Measurements from ENCODE around the gene SMAP1.

SMAP1 gene

GRCh38 chr6:70667711-70668498 is at the start of gene SMAP1:
TSS of gene SMAP1 (plus strand) at chr6:70667883. CDS start at chr6:70668024, 141 bp downstream.
- peak; percentile 47 for DNase-seq (ENCODE audit: low read depth)

- DNase-seq (ENCODE audit: low read depth), result no peak
Measured at GRCh38 chr6:70620746-70621145, 46.9 kb upstream of the SMAP1 start.

- no peak for DNase-seq (ENCODE audit: low read depth)
Measured at GRCh38 chr6:70622461-70622860, 45.2 kb upstream of the SMAP1 start.

- no peak for DNase-seq (ENCODE audit: low read depth)
Measured at GRCh38 chr6:70625436-70625835, 42.2 kb upstream of the SMAP1 start.

GRCh38 chr6:70627500-70628254 is 40.0 kb upstream of the SMAP1 start:
- DNase-seq (ENCODE audit: low read depth), result no peak

- DNase-seq (ENCODE audit: low read depth), result no peak
Measured at GRCh38 chr6:70629929-70630328, 37.8 kb upstream of the SMAP1 start.

- no peak for DNase-seq (ENCODE audit: low read depth)
Measured at GRCh38 chr6:70633870-70634269, 33.8 kb upstream of the SMAP1 start.

- no peak for DNase-seq (ENCODE audit: low read depth)
Measured at GRCh38 chr6:70636596-70636995, 31.1 kb upstream of the SMAP1 start.

- no peak for DNase-seq (ENCODE audit: low read depth)
Measured at GRCh38 chr6:70638468-70638867, 29.2 kb upstream of the SMAP1 start.

- no peak for DNase-seq (ENCODE audit: low read depth)
Measured at GRCh38 chr6:70651326-70651905, 16.3 kb upstream of the SMAP1 start.

GRCh38 chr6:70652216-70652615 is 15.5 kb upstream of the SMAP1 start:
- DNase-seq (ENCODE audit: low read depth), result no peak

GRCh38 chr6:70657706-70658105 is 10.0 kb upstream of the SMAP1 start:
- no peak for DNase-seq (ENCODE audit: low read depth)

- DNase-seq (ENCODE audit: low read depth), result no peak
Measured at GRCh38 chr6:70663881-70664466, 3.7 kb upstream of the SMAP1 start.

- no peak for DNase-seq (ENCODE audit: low read depth)
Measured at GRCh38 chr6:70666706-70667105, 977 bp upstream of the SMAP1 start.

GRCh38 chr6:70667256-70667710 is 400 bp upstream of the SMAP1 start:
- DNase-seq (ENCODE audit: low read depth), result peak; percentile 17

- DNase-seq (ENCODE audit: low read depth), result no peak
Measured at GRCh38 chr6:70668499-70668812, 773 bp downstream of the SMAP1 start.

- no peak for DNase-seq (ENCODE audit: low read depth)
Measured at GRCh38 chr6:70669133-70669532, 1.4 kb downstream of the SMAP1 start.

- no peak for DNase-seq (ENCODE audit: low read depth)
Measured at GRCh38 chr6:70672549-70672948, 4.9 kb downstream of the SMAP1 start.

GRCh38 chr6:70673054-70673453 is 5.4 kb downstream of the SMAP1 start:
- DNase-seq (ENCODE audit: low read depth), result no peak

GRCh38 chr6:70673601-70674000 is 5.9 kb downstream of the SMAP1 start:
- DNase-seq (ENCODE audit: low read depth), result no peak

GRCh38 chr6:70675822-70676221 is 8.1 kb downstream of the SMAP1 start:
- no peak for DNase-seq (ENCODE audit: low read depth)

- DNase-seq (ENCODE audit: low read depth), result no peak
Measured at GRCh38 chr6:70676821-70677220, 9.1 kb downstream of the SMAP1 start.

GRCh38 chr6:70680396-70680795 is 12.7 kb downstream of the SMAP1 start:
- no peak for DNase-seq (ENCODE audit: low read depth)

All from HS-27A (cell line).